HEK293T (cell line): Measurements from ENCODE around the gene UQCRH.
"Not testable (repeated sequence)": the region's sequence is repeated elsewhere in the genome, so short reads cannot be mapped to it uniquely, and the experiment has no call there.

Experiments
- HDGF ChIP-seq: fragments of 450-650 bp; IDR thresholded peaks from 2 replicates; pipeline ENCODE4 v1.6.1; 2017; ENCODE audit warnings: antibody characterized with exemption, borderline replicate concordance
- TF ChIP-seq, protein P1 (sequence below): fragments of 450-650 bp; IDR thresholded peaks from 2 replicates; pipeline ENCODE4 v1.6.1; 2016

DNA sequence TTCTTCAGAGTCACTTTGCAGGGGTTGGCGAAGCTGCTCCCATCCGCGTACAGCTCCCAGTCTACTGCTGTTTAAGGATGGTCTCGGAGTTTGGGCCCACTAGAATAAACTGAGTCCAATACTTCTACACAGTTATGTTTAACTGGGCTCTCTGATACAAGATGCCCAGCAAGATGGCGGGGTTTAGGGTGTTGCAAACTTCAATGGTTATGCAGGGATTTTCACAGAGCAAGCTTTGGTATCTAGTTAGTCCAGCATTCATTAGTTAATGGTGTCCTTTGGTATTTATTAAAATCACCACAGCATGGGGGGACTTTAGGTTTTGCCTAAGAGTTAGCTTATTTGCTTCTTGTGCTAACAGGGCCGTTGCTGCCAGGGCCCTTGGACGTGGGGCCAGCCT lies 24.7 kb downstream of the UQCRH start:
- TF ChIP-seq, protein P1, sequence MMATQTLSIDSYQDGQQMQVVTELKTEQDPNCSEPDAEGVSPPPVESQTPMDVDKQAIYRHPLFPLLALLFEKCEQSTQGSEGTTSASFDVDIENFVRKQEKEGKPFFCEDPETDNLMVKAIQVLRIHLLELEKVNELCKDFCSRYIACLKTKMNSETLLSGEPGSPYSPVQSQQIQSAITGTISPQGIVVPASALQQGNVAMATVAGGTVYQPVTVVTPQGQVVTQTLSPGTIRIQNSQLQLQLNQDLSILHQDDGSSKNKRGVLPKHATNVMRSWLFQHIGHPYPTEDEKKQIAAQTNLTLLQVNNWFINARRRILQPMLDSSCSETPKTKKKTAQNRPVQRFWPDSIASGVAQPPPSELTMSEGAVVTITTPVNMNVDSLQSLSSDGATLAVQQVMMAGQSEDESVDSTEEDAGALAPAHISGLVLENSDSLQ, result not testable (repeated sequence)
- not testable (repeated sequence) for TF ChIP-seq HDGF
